ENCODE measurements around the gene CAP1. TPM values are rescaled to one million over a fixed set of nuclear protein-coding genes. Genes with fewer than 3 reads are reported as not detected.

Gene CAP1
- total RNA-seq, 2 donors from 2014 or later, result 315 to 409 TPM

GRCh38 chr1:40107290-40107959 is 66.9 kb downstream of the CAP1 start:
- no peaks in the 10 kb centered on the region for H3K4me1 ChIP-seq (ENCODE audit: control insufficient read depth in 1 of 2, low read depth in 2 of 2)
- ATAC-seq (ENCODE audit: insufficient number of reproducible peaks, low FRiP score, low read depth) (no peak), DNase-seq (ENCODE audit: low spot score) (no peak)
- H3K9me3 ChIP-seq, result peaks cover 28% of the 10 kb centered on the region
- TF ChIP-seq, protein P1, sequence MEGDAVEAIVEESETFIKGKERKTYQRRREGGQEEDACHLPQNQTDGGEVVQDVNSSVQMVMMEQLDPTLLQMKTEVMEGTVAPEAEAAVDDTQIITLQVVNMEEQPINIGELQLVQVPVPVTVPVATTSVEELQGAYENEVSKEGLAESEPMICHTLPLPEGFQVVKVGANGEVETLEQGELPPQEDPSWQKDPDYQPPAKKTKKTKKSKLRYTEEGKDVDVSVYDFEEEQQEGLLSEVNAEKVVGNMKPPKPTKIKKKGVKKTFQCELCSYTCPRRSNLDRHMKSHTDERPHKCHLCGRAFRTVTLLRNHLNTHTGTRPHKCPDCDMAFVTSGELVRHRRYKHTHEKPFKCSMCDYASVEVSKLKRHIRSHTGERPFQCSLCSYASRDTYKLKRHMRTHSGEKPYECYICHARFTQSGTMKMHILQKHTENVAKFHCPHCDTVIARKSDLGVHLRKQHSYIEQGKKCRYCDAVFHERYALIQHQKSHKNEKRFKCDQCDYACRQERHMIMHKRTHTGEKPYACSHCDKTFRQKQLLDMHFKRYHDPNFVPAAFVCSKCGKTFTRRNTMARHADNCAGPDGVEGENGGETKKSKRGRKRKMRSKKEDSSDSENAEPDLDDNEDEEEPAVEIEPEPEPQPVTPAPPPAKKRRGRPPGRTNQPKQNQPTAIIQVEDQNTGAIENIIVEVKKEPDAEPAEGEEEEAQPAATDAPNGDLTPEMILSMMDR (IDR thresholded peaks at IDR 0.05), result no peak
- no peak overlapping the region for H3K4me3 ChIP-seq
- H3K36me3 ChIP-seq, result no peaks in the 10 kb centered on the region
- no peak overlapping the region for H3K27ac ChIP-seq
- no peaks in the 10 kb centered on the region for H3K27me3 ChIP-seq (replicated peaks; ENCODE audit: insufficient read depth)

DNA sequence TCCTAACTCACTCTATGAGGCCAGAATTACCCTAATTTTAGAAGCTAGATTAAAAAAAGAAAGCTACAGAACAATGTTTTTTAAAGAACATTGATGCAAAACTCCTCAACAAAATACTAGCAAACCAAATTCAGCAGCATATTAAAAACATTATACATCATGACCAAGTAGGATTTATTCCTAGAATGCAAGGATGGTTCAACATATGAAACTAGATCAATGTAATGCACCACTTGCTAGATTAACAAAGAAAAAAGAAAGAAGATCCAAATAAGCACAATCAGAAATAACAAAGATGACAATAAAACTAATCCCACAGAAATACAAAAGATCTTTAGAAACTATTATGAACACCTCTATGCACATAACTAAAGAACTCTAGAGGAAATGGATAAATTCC is 69.9 kb downstream of the CAP1 start:
- no peaks in the 10 kb centered on the region for H3K27me3 ChIP-seq (replicated peaks; ENCODE audit: insufficient read depth)
- H3K27ac ChIP-seq, result no peak overlapping the region
- peaks cover 22% of the 10 kb centered on the region for H3K9me3 ChIP-seq
- ATAC-seq (ENCODE audit: insufficient number of reproducible peaks, low FRiP score, low read depth), result no peak
- no peaks in the 10 kb centered on the region for H3K36me3 ChIP-seq
- no peaks in the 10 kb centered on the region for H3K4me1 ChIP-seq (ENCODE audit: control insufficient read depth in 1 of 2, low read depth in 2 of 2)
- H3K4me3 ChIP-seq, result no peak overlapping the region
- DNase-seq (ENCODE audit: low spot score), result no peak
- TF ChIP-seq, protein P1 (IDR thresholded peaks at IDR 0.05), result no peak

DNA sequence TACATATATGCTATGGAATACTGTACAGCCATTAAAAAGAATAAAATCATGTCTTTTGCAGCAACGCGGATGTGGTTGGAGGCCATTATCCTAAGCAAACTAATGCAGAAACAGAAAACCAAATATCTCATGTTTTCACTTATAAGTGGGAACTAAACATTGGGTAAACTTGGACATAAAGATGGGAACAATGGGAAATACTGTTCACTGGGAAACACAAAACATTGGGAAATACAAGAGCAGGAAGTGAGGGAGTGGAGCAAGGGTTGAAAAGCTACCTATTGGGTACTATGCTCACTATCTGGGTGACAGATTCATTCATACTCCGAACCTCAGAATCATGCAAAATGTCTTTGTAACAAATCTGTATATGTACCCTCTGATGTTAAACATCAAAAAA is 73.9 kb downstream of the CAP1 start:
- no peak overlapping the region for H3K4me3 ChIP-seq
- peaks cover 19% of the 10 kb centered on the region for H3K9me3 ChIP-seq
- TF ChIP-seq, protein P1 (IDR thresholded peaks at IDR 0.05), result no peak
- no peak overlapping the region for H3K27ac ChIP-seq
- DNase-seq (ENCODE audit: low spot score), result no peak
- H3K27me3 ChIP-seq (replicated peaks; ENCODE audit: insufficient read depth), result no peaks in the 10 kb centered on the region
- H3K36me3 ChIP-seq, result no peaks in the 10 kb centered on the region
- no peak for ATAC-seq (ENCODE audit: insufficient number of reproducible peaks, low FRiP score, low read depth)
- H3K4me1 ChIP-seq (ENCODE audit: control insufficient read depth in 1 of 2, low read depth in 2 of 2), result no peaks in the 10 kb centered on the region

DNA sequence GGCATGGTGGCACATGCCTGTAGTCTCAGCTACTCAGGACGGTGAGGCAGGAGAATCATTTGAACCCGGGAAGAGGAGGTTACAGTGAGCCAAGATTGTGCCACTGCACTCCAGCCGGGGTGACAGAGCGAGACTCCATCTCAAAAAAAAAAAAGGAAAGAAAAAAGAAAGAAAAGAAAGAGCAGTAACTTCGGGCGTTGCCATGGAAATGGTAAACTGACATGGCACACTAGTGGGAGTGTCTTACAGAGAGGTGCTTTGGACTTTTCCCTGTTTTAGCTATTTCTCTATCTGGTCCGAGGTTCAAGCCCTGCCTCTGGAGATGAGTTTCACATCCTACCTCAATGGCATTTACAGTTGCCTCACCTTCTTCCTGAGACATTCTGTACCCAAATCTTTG is 79.6 kb downstream of the CAP1 start:
- Histone ChIP-seq H3K4me3 (no peak overlapping the region), H3K27me3 (replicated peaks; ENCODE audit: insufficient read depth) (no peaks in the 10 kb centered on the region), H3K27ac (no peak overlapping the region), H3K36me3 (no peaks in the 10 kb centered on the region), H3K4me1 (ENCODE audit: control insufficient read depth in 1 of 2, low read depth in 2 of 2) (no peaks in the 10 kb centered on the region), H3K9me3 (no peaks in the 10 kb centered on the region)
- DNase-seq (ENCODE audit: low spot score) (no peak), ATAC-seq (ENCODE audit: insufficient number of reproducible peaks, low FRiP score, low read depth) (no peak)
- TF ChIP-seq, protein P1 (IDR thresholded peaks at IDR 0.05), result no peak

Other genes starting within 250 kb of the CAP1 start
- 10 to 100 TPM; 15.6 to 19.3 TPM for gene TRIT1, start 157.2 kb upstream of the CAP1 start, total RNA-seq
- 1 to 10 TPM in 1 of 2 donors, under 1 TPM in 1; 0.42 to 3.9 TPM for gene MYCL, start 138.8 kb upstream of the CAP1 start, total RNA-seq
- 10 to 100 TPM in 1 of 2 donors, 1 to 10 TPM in 1; 5.8 to 13.1 TPM for gene MFSD2A, start 85.6 kb upstream of the CAP1 start, total RNA-seq
- gene PPT1, start 56.5 kb downstream of the CAP1 start, total RNA-seq, result 10 to 100 TPM; 68.5 to 89.8 TPM
- gene RLF, start 120.7 kb downstream of the CAP1 start, total RNA-seq, result 10 to 100 TPM; 15.7 to 22.5 TPM
- gene TMCO2, start 207.2 kb downstream of the CAP1 start, total RNA-seq, result not detected
- gene ZMPSTE24, start 217.5 kb downstream of the CAP1 start, total RNA-seq, result 10 to 100 TPM; 48.3 to 87.9 TPM